DND-41 (cell line): ENCODE measurements around the gene CDYL.

ENCODE experiments used
- ATAC-seq: fragments of 200-7000 bp; cut with Tn5 transposase; 3 replicates; pipeline ENCODE4 v1.9.1; 2021; ENCODE audit warnings: low read depth; ENCODE audit not compliant: insufficient read depth
- DNase-seq: peaks from one replicate; pipeline ENCODE4 v3.0.0-alpha.2; 2020
- H2AFZ ChIP-seq: 2 replicates; pipeline ENCODE4 v1.6.0; 2012; ENCODE audit warnings: low read depth, low read length
- H3K27ac ChIP-seq: 2 replicates; pipeline ENCODE4 v1.5.1; 2012; ENCODE audit warnings: low read length, inconsistent platforms
- H3K27me3 ChIP-seq: fragments of 200-600 bp; sonication (generic); 2 replicates; pipeline ENCODE4 v1.6.0; 2012; ENCODE audit warnings: low read length, mild to moderate bottlenecking, inconsistent platforms; ENCODE audit not compliant: insufficient read depth, poor library complexity
- H3K36me3 ChIP-seq: 2 replicates; pipeline ENCODE4 v1.5.1; 2012; ENCODE audit warnings: low read length, inconsistent platforms; ENCODE audit not compliant: insufficient read depth
- H3K4me1 ChIP-seq: 2 replicates; pipeline ENCODE4 v1.5.1; 2012; ENCODE audit warnings: mild to moderate bottlenecking, low read length; ENCODE audit not compliant: insufficient read depth
- H3K4me2 ChIP-seq: 2 replicates; pipeline ENCODE4 v1.6.0; 2012; ENCODE audit warnings: mild to moderate bottlenecking, moderate library complexity, low read length, inconsistent platforms; ENCODE audit not compliant: insufficient read depth
- H3K4me3 ChIP-seq, 2 experiments: fragments of 200-600 bp in 1 of 2; shearing (Covaris generic) in 1 of 2; 2 replicates each; pipeline ENCODE4 v1.5.1; 2012 to 2016; ENCODE audit warnings: inconsistent platforms in 2 of 2, low read length in 2 of 2, mild to moderate bottlenecking in 2 of 2, low read depth in 1 of 2, moderate library complexity in 1 of 2
- H3K79me2 ChIP-seq: 2 replicates; pipeline ENCODE4 v1.6.0; 2012; ENCODE audit warnings: low read length, inconsistent platforms; ENCODE audit not compliant: insufficient read depth
- H3K9ac ChIP-seq: 2 replicates; pipeline ENCODE4 v1.6.0; 2012; ENCODE audit warnings: low read depth, mild to moderate bottlenecking, inconsistent platforms, low read length, moderate library complexity
- H3K9me3 ChIP-seq: 2 replicates; pipeline ENCODE4 v1.5.1; 2012; ENCODE audit warnings: low read length, moderate library complexity, mild to moderate bottlenecking, inconsistent platforms; ENCODE audit not compliant: insufficient read depth, severe bottlenecking
- H4K20me1 ChIP-seq: 2 replicates; pipeline ENCODE4 v1.6.0; 2012; ENCODE audit warnings: low read length; ENCODE audit not compliant: insufficient read depth
- CTCF ChIP-seq: IDR thresholded peaks from 2 replicates; pipeline ENCODE4 v1.5.1; 2012; ENCODE audit warnings: borderline replicate concordance, low read length, moderate library complexity, mild to moderate bottlenecking; ENCODE audit not compliant: poor library complexity, severe bottlenecking; ENCODE audit errors: extremely low read depth
- EZH2 ChIP-seq: IDR thresholded peaks from 3 replicates; pipeline ENCODE4 v1.6.1; 2012; ENCODE audit warnings: borderline replicate concordance, low read depth, mild to moderate bottlenecking, moderate library complexity, low read length, inconsistent platforms; ENCODE audit not compliant: severe bottlenecking

The CDYL gene

DNA sequence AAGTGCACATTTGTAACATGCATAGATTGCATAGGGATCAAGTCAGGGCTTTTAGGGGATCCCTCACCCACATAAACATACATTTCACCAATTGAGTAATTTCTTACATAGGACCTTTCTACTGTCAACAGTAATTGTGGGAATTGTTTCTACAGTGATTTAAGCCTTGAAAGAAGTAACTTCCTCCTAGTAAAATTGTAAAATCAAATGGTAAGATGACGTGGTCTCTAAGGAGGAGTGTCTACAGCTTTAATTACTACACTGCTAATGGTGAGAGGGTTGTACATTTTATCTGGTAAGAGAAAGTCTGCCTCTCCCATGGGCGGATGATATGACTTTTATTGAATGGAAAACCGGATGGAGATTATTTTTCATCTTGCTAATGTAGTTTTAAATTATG is 129.6 kb downstream of the CDYL start:
- DNase-seq (no peak), ATAC-seq (no peak)
- H3K79me2 ChIP-seq, result no peaks in the 10 kb centered on the region
- H3K9me3 ChIP-seq, result no peaks in the 10 kb centered on the region
- H3K4me2 ChIP-seq, result no peak overlapping the region
- H2AFZ ChIP-seq, result no peak overlapping the region
- H3K27ac ChIP-seq, result no peak overlapping the region
- no peaks in the 10 kb centered on the region for H3K36me3 ChIP-seq
- peaks cover 9% of the 10 kb centered on the region for H4K20me1 ChIP-seq
- no peak overlapping the region for H3K4me3 ChIP-seq
- H3K4me1 ChIP-seq, result no peaks in the 10 kb centered on the region
- no peak overlapping the region for H3K9ac ChIP-seq
- TF ChIP-seq CTCF, result no peak
- no peak for TF ChIP-seq EZH2
- no peaks in the 10 kb centered on the region for H3K27me3 ChIP-seq

- Histone ChIP-seq H3K4me3 (no peak overlapping the region), H3K36me3 (no peaks in the 10 kb centered on the region), H3K27me3 (no peaks in the 10 kb centered on the region), H3K9ac (no peak overlapping the region), H3K4me1 (no peaks in the 10 kb centered on the region), H2AFZ (no peak overlapping the region), H4K20me1 (peaks cover 9% of the 10 kb centered on the region), H3K79me2 (no peaks in the 10 kb centered on the region), H3K9me3 (no peaks in the 10 kb centered on the region), H3K4me2 (no peak overlapping the region), H3K27ac (no peak overlapping the region)
- TF ChIP-seq CTCF (no peak), EZH2 (no peak)
- DNase-seq, result no peak
- ATAC-seq, result no peak
Measured at GRCh38 chr6:4906293-4907276, 130.4 kb downstream of the CDYL start.

DNA sequence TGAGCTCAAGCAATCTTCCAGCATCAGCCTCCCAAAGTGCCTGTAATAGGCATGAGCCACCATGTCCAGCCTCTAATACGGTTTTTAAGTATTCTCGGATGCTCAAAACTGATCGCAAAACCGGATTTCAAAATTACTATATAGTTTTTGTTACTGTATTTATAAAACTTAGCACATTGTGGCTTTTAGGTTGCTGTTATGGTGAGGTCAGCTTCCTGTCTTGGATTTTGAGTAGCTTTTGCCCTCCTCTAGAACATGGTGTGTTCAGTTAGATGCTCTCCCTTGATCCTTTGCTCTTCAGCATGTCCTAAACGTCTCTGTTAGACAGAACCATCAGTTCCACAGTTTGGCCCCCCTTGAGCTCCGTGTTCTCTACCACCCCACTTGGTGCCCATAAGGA is 131.4 kb downstream of the CDYL start:
- H4K20me1 ChIP-seq, result peaks cover 9% of the 10 kb centered on the region
- no peaks in the 10 kb centered on the region for H3K9me3 ChIP-seq
- ATAC-seq (no peak), DNase-seq (no peak)
- no peak overlapping the region for H3K9ac ChIP-seq
- H3K79me2 ChIP-seq, result no peaks in the 10 kb centered on the region
- H3K4me2 ChIP-seq, result no peak overlapping the region
- no peak overlapping the region for H2AFZ ChIP-seq
- H3K27me3 ChIP-seq, result no peaks in the 10 kb centered on the region
- H3K4me3 ChIP-seq, result no peak overlapping the region
- TF ChIP-seq CTCF (no peak), EZH2 (no peak)
- H3K27ac ChIP-seq, result no peak overlapping the region
- H3K36me3 ChIP-seq, result no peaks in the 10 kb centered on the region
- H3K4me1 ChIP-seq, result no peaks in the 10 kb centered on the region
